ENCODE results near the gene IL1F10. TPM values are rescaled to one million over a fixed set of nuclear protein-coding genes. Genes with fewer than 3 reads are reported as not detected.
A peak's percentile ranks its signal among the peaks of the same experiment; 100 is the strongest.

Gene IL1F10
- total and polyA plus RNA-seq, 8 donors = not detected

- Histone ChIP-seq H3K27ac (peak overlapping the region; percentile 68 to 94 (median 80)), H3K4me3 (no peak overlapping the region), H3K9me3 (no peaks in the 10 kb centered on the region), H3K36me3 (no peaks in the 10 kb centered on the region), H3K4me1 (peaks cover 11 to 22% (median 19%) of the 10 kb centered on the region in 4 donors), H3K27me3 (no peaks in the 10 kb centered on the region)
- TF ChIP-seq POLR2AphosphoS5 (IDR thresholded peaks at IDR 0.05) (peak in 1 of 3 donors; percentile 10), CTCF (IDR thresholded peaks at IDR 0.05) (no peak)
- 57 to 87% (median 68%) methylated on average over 1 of the region's 1 CpG for WGBS, 5 donors
- DNase-seq = peak; percentile 38 to 51
- intact Hi-C loops (cut with DNase I; ENCODE audit: low total_unique reads) = no loop called here
Observed at GRCh38 chr2:113077921-113078320, 10.2 kb downstream of the IL1F10 start.

GRCh38 chr2:113078350-113078839, 10.6 kb downstream of the IL1F10 start:
- intact Hi-C loops (cut with DNase I; ENCODE audit: low total_unique reads) = no loop called here
- Histone ChIP-seq H3K9me3 (no peaks in the 10 kb centered on the region), H3K4me3 (no peak overlapping the region), H3K27me3 (no peaks in the 10 kb centered on the region), H3K27ac (peak overlapping the region; percentile 68 to 94 (median 80)), H3K36me3 (no peaks in the 10 kb centered on the region), H3K4me1 (peaks cover 11 to 22% (median 19%) of the 10 kb centered on the region in 4 donors)
- peak; percentile 52 to 85 for DNase-seq
- peak in 1 of 3 donors; percentile 36 for TF ChIP-seq POLR2AphosphoS5 (IDR thresholded peaks at IDR 0.05)
- TF ChIP-seq POLR2A (IDR thresholded peaks at IDR 0.05) = no peak
- 19 to 53% (median 34%) methylated on average over 6 of the region's 6 CpGs for WGBS, 5 donors

GRCh38 chr2:113079131-113079530, 11.4 kb downstream of the IL1F10 start:
- Histone ChIP-seq H3K27ac (peak overlapping the region; percentile 68 to 88 (median 80)), H3K4me3 (no peak overlapping the region), H3K36me3 (no peaks in the 10 kb centered on the region), H3K27me3 (no peaks in the 10 kb centered on the region), H3K4me1 (peaks cover 11 to 23% (median 19%) of the 10 kb centered on the region in 4 donors), H3K9me3 (no peaks in the 10 kb centered on the region)
- 31 to 55% (median 35%) methylated on average over 4 of the region's 4 CpGs for WGBS, 5 donors
- intact Hi-C loops (cut with DNase I; ENCODE audit: low total_unique reads) = no loop called here
- TF ChIP-seq POLR2AphosphoS5 (IDR thresholded peaks at IDR 0.05) = peak in 1 of 3 donors; percentile 11
- no peak for TF ChIP-seq POLR2A (IDR thresholded peaks at IDR 0.05)
- peak in 1 of 2 donors; percentile 75 for DNase-seq

GRCh38 chr2:113080134-113080533, 12.4 kb downstream of the IL1F10 start:
- Histone ChIP-seq H3K4me1 (peaks cover 11 to 28% (median 19%) of the 10 kb centered on the region in 4 donors), H3K4me3 (no peak overlapping the region), H3K36me3 (no peaks in the 10 kb centered on the region), H3K27me3 (no peaks in the 10 kb centered on the region), H3K27ac (peak overlapping the region; percentile 55 to 84 (median 73)), H3K9me3 (no peaks in the 10 kb centered on the region)
- intact Hi-C loops (cut with DNase I; ENCODE audit: low total_unique reads) = no loop called here
- peak in 4 of 7 experiments; percentile 31 to 63 (median 46) for TF ChIP-seq CTCF (IDR thresholded peaks at IDR 0.05)
- TF ChIP-seq EP300 (IDR thresholded peaks at IDR 0.05) = no peak
- no peak for TF ChIP-seq POLR2AphosphoS5 (IDR thresholded peaks at IDR 0.05)
- DNase-seq = peak; percentile 62 to 68
- WGBS, 5 donors = 40 to 56% (median 50%) methylated on average over 9 of the region's 9 CpGs

GRCh38 chr2:113081488-113082210, 13.9 kb downstream of the IL1F10 start:
- H3K9me3 ChIP-seq = no peaks in the 10 kb centered on the region
- TF ChIP-seq EP300 (IDR thresholded peaks at IDR 0.05) (no peak), CTCF (IDR thresholded peaks at IDR 0.05) (no peak), POLR2A (IDR thresholded peaks at IDR 0.05) (no peak), POLR2AphosphoS5 (IDR thresholded peaks at IDR 0.05) (no peak)
- no peak overlapping the region for H3K4me3 ChIP-seq
- no peak overlapping the region for H3K27ac ChIP-seq
- intact Hi-C loops (cut with DNase I; ENCODE audit: low total_unique reads) = no loop called here
- 66 to 95% (median 79%) methylated on average over 2 of the region's 2 CpGs for WGBS, 5 donors
- DNase-seq = no peak
- no peaks in the 10 kb centered on the region for H3K36me3 ChIP-seq
- H3K27me3 ChIP-seq = no peaks in the 10 kb centered on the region
- peaks cover 11 to 28% (median 19%) of the 10 kb centered on the region in 4 donors for H3K4me1 ChIP-seq
